Activated CD4-positive, alpha-beta T cell treated with anti-CD3 and anti-CD28 coated beads, Interleukin-2, amount 50 U/mL, for 4 hours (primary cell): ENCODE data around the gene SWI5.
"Not testable (repeated sequence)": the region's sequence is repeated elsewhere in the genome, so short reads cannot be mapped to it uniquely, and the experiment has no call there.

Experiments used
- DNase-seq, 2 experiments: peaks; one replicate each; pipeline ENCODE4 v3.0.0-alpha.2; 2020

Gene SWI5

GRCh38 chr9:128279088-128280073 is 3.3 kb downstream of the SWI5 start:
- DNase-seq = not testable (repeated sequence)

GRCh38 chr9:128280084-128280622 is 4.1 kb downstream of the SWI5 start:
- no peak for DNase-seq

GRCh38 chr9:128282500-128282899 is 6.4 kb downstream of the SWI5 start:
- no peak for DNase-seq

- DNase-seq = no peak
Observed at GRCh38 chr9:128285033-128285784, 9.1 kb downstream of the SWI5 start.

- DNase-seq = no peak
Observed at GRCh38 chr9:128286440-128286839, 10.4 kb downstream of the SWI5 start.

GRCh38 chr9:128288273-128289004 is 12.4 kb downstream of the SWI5 start:
- DNase-seq = no peak

- no peak for DNase-seq
Observed at GRCh38 chr9:128292009-128292408, 15.9 kb downstream of the SWI5 start.

- no peak for DNase-seq
Observed at GRCh38 chr9:128293091-128293490, 17.0 kb downstream of the SWI5 start.

- no peak for DNase-seq
Observed at GRCh38 chr9:128294142-128294541, 18.1 kb downstream of the SWI5 start.

- no peak for DNase-seq
Observed at GRCh38 chr9:128296340-128297220, 20.5 kb downstream of the SWI5 start.

- no peak for DNase-seq
Observed at GRCh38 chr9:128297221-128297773, 21.2 kb downstream of the SWI5 start.

GRCh38 chr9:128298535-128299482 is 22.7 kb downstream of the SWI5 start:
- DNase-seq = no peak

- no peak for DNase-seq
Observed at GRCh38 chr9:128304136-128304970, 28.3 kb downstream of the SWI5 start.

GRCh38 chr9:128304971-128305288 is 28.9 kb downstream of the SWI5 start:
- DNase-seq = no peak

GRCh38 chr9:128309551-128309950 is 33.5 kb downstream of the SWI5 start:
- no peak for DNase-seq

GRCh38 chr9:128310461-128310860 is 34.4 kb downstream of the SWI5 start:
- no peak for DNase-seq

- DNase-seq = no peak
Observed at GRCh38 chr9:128314697-128315096, 38.6 kb downstream of the SWI5 start.

GRCh38 chr9:128316421-128316820 is 40.3 kb downstream of the SWI5 start:
- no peak for DNase-seq

GRCh38 chr9:128317629-128318028 is 41.6 kb downstream of the SWI5 start:
- no peak for DNase-seq

GRCh38 chr9:128321343-128321742 is 45.3 kb downstream of the SWI5 start:
- no peak for DNase-seq
